ENCODE results near the gene CERK. TPM values are rescaled to one million over a fixed set of nuclear protein-coding genes. Genes with fewer than 3 reads are reported as not detected.

CERK gene
- total and polyA plus RNA-seq, 2 donors = 46.2 to 47.1 TPM

GRCh38 chr22:46676479-46676878, 61.6 kb downstream of the CERK start:
- peaks cover 27 to 30% of the 10 kb centered on the region in 2 donors for H3K36me3 ChIP-seq (ENCODE audit: control insufficient read depth in 2 of 2, insufficient read depth in 2 of 2, low read length in 1 of 2)
- WGBS = 96% methylated on average over 15 of the region's 15 CpGs
- no peak overlapping the region for H3K4me3 ChIP-seq (ENCODE audit: low read length in 2 of 2)
- H3K9me3 ChIP-seq (ENCODE audit: control insufficient read depth in 2 of 2, insufficient read depth in 1 of 2, low read length in 1 of 2) = no peaks in the 10 kb centered on the region
- H3K4me1 ChIP-seq (ENCODE audit: control insufficient read depth in 2 of 2, insufficient read depth in 2 of 2, low read length in 2 of 2) = peaks cover 26 to 59% of the 10 kb centered on the region in 2 donors
- H3K27me3 ChIP-seq (ENCODE audit: control insufficient read depth in 2 of 2, insufficient read depth in 1 of 2, low read length in 1 of 2) = no peaks in the 10 kb centered on the region
- DNase-seq (ENCODE audit: low read depth in 6 of 9, low spot score in 9 of 9) = no peak
- H3K27ac ChIP-seq (ENCODE audit: low read depth in 1 of 2, low read length in 1 of 2) = no peak overlapping the region

GRCh38 chr22:46675938-46676337, 62.1 kb downstream of the CERK start:
- 94% methylated on average over 16 of the region's 16 CpGs for WGBS
- no peak overlapping the region for H3K27ac ChIP-seq (ENCODE audit: low read depth in 1 of 2, low read length in 1 of 2)

GRCh38 chr22:46675479-46675878, 62.6 kb downstream of the CERK start:
- Histone ChIP-seq H3K27me3 (ENCODE audit: control insufficient read depth in 2 of 2, insufficient read depth in 1 of 2, low read length in 1 of 2) (no peaks in the 10 kb centered on the region), H3K4me3 (ENCODE audit: low read length in 2 of 2) (peak overlapping the region; percentile 48 to 51), H3K9me3 (ENCODE audit: control insufficient read depth in 2 of 2, insufficient read depth in 1 of 2, low read length in 1 of 2) (no peaks in the 10 kb centered on the region), H3K4me1 (ENCODE audit: control insufficient read depth in 2 of 2, insufficient read depth in 2 of 2, low read length in 2 of 2) (peaks cover 26 to 59% of the 10 kb centered on the region in 2 donors), H3K27ac (ENCODE audit: low read depth in 1 of 2, low read length in 1 of 2) (no peak overlapping the region), H3K36me3 (ENCODE audit: control insufficient read depth in 2 of 2, insufficient read depth in 2 of 2, low read length in 1 of 2) (peaks cover 29 to 32% of the 10 kb centered on the region in 2 donors)
- WGBS = 97% methylated on average over 13 of the region's 13 CpGs
- DNase-seq (ENCODE audit: low read depth in 6 of 9, low spot score in 9 of 9) = no peak

More at GRCh38 chr22:46675938-46676337, 62.1 kb downstream of the CERK start:
- no peaks in the 10 kb centered on the region for H3K27me3 ChIP-seq (ENCODE audit: control insufficient read depth in 2 of 2, insufficient read depth in 1 of 2, low read length in 1 of 2)
- DNase-seq (ENCODE audit: low read depth in 6 of 9, low spot score in 9 of 9) = no peak
- H3K4me3 ChIP-seq (ENCODE audit: low read length in 2 of 2) = no peak overlapping the region
- H3K9me3 ChIP-seq (ENCODE audit: control insufficient read depth in 2 of 2, insufficient read depth in 1 of 2, low read length in 1 of 2) = no peaks in the 10 kb centered on the region
- peaks cover 26 to 59% of the 10 kb centered on the region in 2 donors for H3K4me1 ChIP-seq (ENCODE audit: control insufficient read depth in 2 of 2, insufficient read depth in 2 of 2, low read length in 2 of 2)
- H3K36me3 ChIP-seq (ENCODE audit: control insufficient read depth in 2 of 2, insufficient read depth in 2 of 2, low read length in 1 of 2) = peaks cover 28 to 30% of the 10 kb centered on the region in 2 donors

- no peak for DNase-seq (ENCODE audit: low read depth in 6 of 9, low spot score in 9 of 9)
- peaks cover 26 to 59% of the 10 kb centered on the region in 2 donors for H3K4me1 ChIP-seq (ENCODE audit: control insufficient read depth in 2 of 2, insufficient read depth in 2 of 2, low read length in 2 of 2)
- 76% methylated on average over 11 of the region's 11 CpGs for WGBS
- no peaks in the 10 kb centered on the region for H3K9me3 ChIP-seq (ENCODE audit: control insufficient read depth in 2 of 2, insufficient read depth in 1 of 2, low read length in 1 of 2)
- H3K27me3 ChIP-seq (ENCODE audit: control insufficient read depth in 2 of 2, insufficient read depth in 1 of 2, low read length in 1 of 2) = no peaks in the 10 kb centered on the region
- peak overlapping the region; percentile 48 to 51 for H3K4me3 ChIP-seq (ENCODE audit: low read length in 2 of 2)
- peak overlapping the region; percentile 22 to 93 for H3K27ac ChIP-seq (ENCODE audit: low read depth in 1 of 2, low read length in 1 of 2)
- peaks cover 30 to 33% of the 10 kb centered on the region in 2 donors for H3K36me3 ChIP-seq (ENCODE audit: control insufficient read depth in 2 of 2, insufficient read depth in 2 of 2, low read length in 1 of 2)
These were observed 63.1 kb downstream of the CERK start for GRCh38 chr22:46674906-46675305.

GRCh38 chr22:46674367-46674781, 63.7 kb downstream of the CERK start:
- H3K27me3 ChIP-seq (ENCODE audit: control insufficient read depth in 2 of 2, insufficient read depth in 1 of 2, low read length in 1 of 2) = no peaks in the 10 kb centered on the region
- 10% methylated on average over 19 of the region's 19 CpGs for WGBS
- DNase-seq (ENCODE audit: low read depth in 6 of 9, low spot score in 9 of 9) = peak; percentile 70 to 95 (median 85)
- no peaks in the 10 kb centered on the region for H3K9me3 ChIP-seq (ENCODE audit: control insufficient read depth in 2 of 2, insufficient read depth in 1 of 2, low read length in 1 of 2)
- H3K4me3 ChIP-seq (ENCODE audit: low read length in 2 of 2) = peak overlapping the region; percentile 48 to 51
- peak overlapping the region; percentile 90 to 93 for H3K27ac ChIP-seq (ENCODE audit: low read depth in 1 of 2, low read length in 1 of 2)
- H3K4me1 ChIP-seq (ENCODE audit: control insufficient read depth in 2 of 2, insufficient read depth in 2 of 2, low read length in 2 of 2) = peaks cover 26 to 59% of the 10 kb centered on the region in 2 donors
- peaks cover 32 to 34% of the 10 kb centered on the region in 2 donors for H3K36me3 ChIP-seq (ENCODE audit: control insufficient read depth in 2 of 2, insufficient read depth in 2 of 2, low read length in 1 of 2)

GRCh38 chr22:46673662-46674236, 64.3 kb downstream of the CERK start:
- Histone ChIP-seq H3K4me3 (ENCODE audit: low read length in 2 of 2) (peak overlapping the region; percentile 48 to 51), H3K36me3 (ENCODE audit: control insufficient read depth in 2 of 2, insufficient read depth in 2 of 2, low read length in 1 of 2) (peaks cover 32 to 35% of the 10 kb centered on the region in 2 donors), H3K4me1 (ENCODE audit: control insufficient read depth in 2 of 2, insufficient read depth in 2 of 2, low read length in 2 of 2) (peaks cover 26 to 59% of the 10 kb centered on the region in 2 donors), H3K9me3 (ENCODE audit: control insufficient read depth in 2 of 2, insufficient read depth in 1 of 2, low read length in 1 of 2) (no peaks in the 10 kb centered on the region), H3K27ac (ENCODE audit: low read depth in 1 of 2, low read length in 1 of 2) (peak overlapping the region; percentile 90 to 93), H3K27me3 (ENCODE audit: control insufficient read depth in 2 of 2, insufficient read depth in 1 of 2, low read length in 1 of 2) (no peaks in the 10 kb centered on the region)
- peak in 3 of 9 donors; percentile 18 to 61 (median 41) for DNase-seq (ENCODE audit: low read depth in 6 of 9, low spot score in 9 of 9)
- 74% methylated on average over 32 of the region's 32 CpGs for WGBS

- H3K36me3 ChIP-seq (ENCODE audit: control insufficient read depth in 2 of 2, insufficient read depth in 2 of 2, low read length in 1 of 2) = peaks cover 34 to 40% of the 10 kb centered on the region in 2 donors
- no peak overlapping the region for H3K4me3 ChIP-seq (ENCODE audit: low read length in 2 of 2)
- H3K9me3 ChIP-seq (ENCODE audit: control insufficient read depth in 2 of 2, insufficient read depth in 1 of 2, low read length in 1 of 2) = no peaks in the 10 kb centered on the region
- H3K4me1 ChIP-seq (ENCODE audit: control insufficient read depth in 2 of 2, insufficient read depth in 2 of 2, low read length in 2 of 2) = peaks cover 26 to 59% of the 10 kb centered on the region in 2 donors
- DNase-seq (ENCODE audit: low read depth in 6 of 9, low spot score in 9 of 9) = no peak
- H3K27me3 ChIP-seq (ENCODE audit: control insufficient read depth in 2 of 2, insufficient read depth in 1 of 2, low read length in 1 of 2) = no peaks in the 10 kb centered on the region
- peak overlapping the region; percentile 90 to 93 for H3K27ac ChIP-seq (ENCODE audit: low read depth in 1 of 2, low read length in 1 of 2)
- WGBS = 69% methylated on average over 10 of the region's 10 CpGs
These were observed 64.8 kb downstream of the CERK start for GRCh38 chr22:46673205-46673604.

GRCh38 chr22:46672731-46673130, 65.3 kb downstream of the CERK start:
- no peaks in the 10 kb centered on the region for H3K9me3 ChIP-seq (ENCODE audit: control insufficient read depth in 2 of 2, insufficient read depth in 1 of 2, low read length in 1 of 2)
- no peak for DNase-seq (ENCODE audit: low read depth in 6 of 9, low spot score in 9 of 9)
- 78% methylated on average over 18 of the region's 18 CpGs for WGBS
- no peaks in the 10 kb centered on the region for H3K27me3 ChIP-seq (ENCODE audit: control insufficient read depth in 2 of 2, insufficient read depth in 1 of 2, low read length in 1 of 2)
- H3K4me3 ChIP-seq (ENCODE audit: low read length in 2 of 2) = no peak overlapping the region
- H3K27ac ChIP-seq (ENCODE audit: low read depth in 1 of 2, low read length in 1 of 2) = peak overlapping the region in 1 of 2 donors; percentile 93
- peaks cover 36 to 39% of the 10 kb centered on the region in 2 donors for H3K36me3 ChIP-seq (ENCODE audit: control insufficient read depth in 2 of 2, insufficient read depth in 2 of 2, low read length in 1 of 2)
- peaks cover 23 to 59% of the 10 kb centered on the region in 2 donors for H3K4me1 ChIP-seq (ENCODE audit: control insufficient read depth in 2 of 2, insufficient read depth in 2 of 2, low read length in 2 of 2)

- Histone ChIP-seq H3K4me3 (ENCODE audit: low read length in 2 of 2) (no peak overlapping the region), H3K27ac (ENCODE audit: low read depth in 1 of 2, low read length in 1 of 2) (no peak overlapping the region), H3K27me3 (ENCODE audit: control insufficient read depth in 2 of 2, insufficient read depth in 1 of 2, low read length in 1 of 2) (no peaks in the 10 kb centered on the region), H3K36me3 (ENCODE audit: control insufficient read depth in 2 of 2, insufficient read depth in 2 of 2, low read length in 1 of 2) (peaks cover 40 to 43% of the 10 kb centered on the region in 2 donors), H3K4me1 (ENCODE audit: control insufficient read depth in 2 of 2, insufficient read depth in 2 of 2, low read length in 2 of 2) (peaks cover 23 to 53% of the 10 kb centered on the region in 2 donors), H3K9me3 (ENCODE audit: control insufficient read depth in 2 of 2, insufficient read depth in 1 of 2, low read length in 1 of 2) (no peaks in the 10 kb centered on the region)
- DNase-seq (ENCODE audit: low read depth in 6 of 9, low spot score in 9 of 9) = no peak
- WGBS = 88% methylated on average over 17 of the region's 17 CpGs
These were observed 66.1 kb downstream of the CERK start for GRCh38 chr22:46671824-46672432.

Measured in thymus (tissue), 11 donors.